GM23338 (cell line): ENCODE measurements around the gene ACTG1.

Experiments used
- CREB1 ChIP-seq: fragments of 250-450 bp; sonication (Bioruptor Pico); IDR thresholded peaks from 2 replicates; pipeline ENCODE4 v1.5.0; 2020; ENCODE audit warnings: low read depth, mild to moderate bottlenecking, moderate library complexity
- CTCF ChIP-seq, 2 experiments: fragments of 200-600 bp in 1 of 2; sonication (generic) in 1 of 2; conservative IDR thresholded peaks; 2 replicates each; pipeline versions ENCODE4 v1.5.1 to v1.6.1; 2016 to 2017; ENCODE audit warnings: antibody characterized with exemption in 2 of 2, low read depth in 2 of 2, mild to moderate bottlenecking in 2 of 2, moderate library complexity in 1 of 2
- ETS1 ChIP-seq: IDR thresholded peaks from 2 replicates; pipeline ENCODE4 v1.6.1; 2016; ENCODE audit warnings: antibody characterized with exemption
- EZH2 ChIP-seq: fragments of 200-600 bp; sonication (generic); IDR thresholded peaks from one replicate; pipeline ENCODE4 v1.8.0; 2017; ENCODE audit warnings: antibody characterized with exemption, mild to moderate bottlenecking, low read depth; ENCODE audit not compliant: unreplicated experiment
- EZH2phosphoT487 ChIP-seq: fragments of 200-600 bp; sonication (generic); IDR thresholded peaks from one replicate; pipeline ENCODE4 v1.8.1; 2018; ENCODE audit warnings: antibody characterized with exemption; ENCODE audit not compliant: unreplicated experiment
- JUNB ChIP-seq: IDR thresholded peaks from one replicate; pipeline ENCODE4 v1.6.1; 2016; ENCODE audit warnings: antibody characterized with exemption; ENCODE audit not compliant: unreplicated experiment
- NANOG ChIP-seq: IDR thresholded peaks from 2 replicates; pipeline ENCODE4 v1.6.1; 2016; ENCODE audit warnings: antibody characterized with exemption, borderline replicate concordance
- POLR2AphosphoS5 ChIP-seq: IDR thresholded peaks from 2 replicates; pipeline ENCODE4 v1.6.1; 2016; ENCODE audit warnings: antibody characterized with exemption, low read depth
- REST ChIP-seq: IDR thresholded peaks from one replicate; pipeline ENCODE4 v1.6.1; 2018; ENCODE audit warnings: antibody characterized with exemption; ENCODE audit not compliant: unreplicated experiment
- STAT1 ChIP-seq: IDR thresholded peaks from one replicate; pipeline ENCODE4 v1.6.1; 2016; ENCODE audit warnings: antibody characterized with exemption; ENCODE audit not compliant: unreplicated experiment
- ZNF114 ChIP-seq: fragments of 250-450 bp; sonication (Bioruptor Pico); IDR thresholded peaks from 2 replicates; pipeline ENCODE4 v1.5.0; 2020; ENCODE audit warnings: mild to moderate bottlenecking, moderate library complexity
- ZNF331 ChIP-seq: fragments of 250-450 bp; sonication (Bioruptor Pico); IDR thresholded peaks from 2 replicates; pipeline ENCODE4 v1.5.0; 2020; ENCODE audit warnings: low read depth, mild to moderate bottlenecking, moderate library complexity
- ZNF462 ChIP-seq: fragments of 250-450 bp; sonication (Bioruptor Pico); IDR thresholded peaks from 2 replicates; pipeline ENCODE4 v1.5.0; 2020; ENCODE audit warnings: mild to moderate bottlenecking, moderate library complexity

DNA sequence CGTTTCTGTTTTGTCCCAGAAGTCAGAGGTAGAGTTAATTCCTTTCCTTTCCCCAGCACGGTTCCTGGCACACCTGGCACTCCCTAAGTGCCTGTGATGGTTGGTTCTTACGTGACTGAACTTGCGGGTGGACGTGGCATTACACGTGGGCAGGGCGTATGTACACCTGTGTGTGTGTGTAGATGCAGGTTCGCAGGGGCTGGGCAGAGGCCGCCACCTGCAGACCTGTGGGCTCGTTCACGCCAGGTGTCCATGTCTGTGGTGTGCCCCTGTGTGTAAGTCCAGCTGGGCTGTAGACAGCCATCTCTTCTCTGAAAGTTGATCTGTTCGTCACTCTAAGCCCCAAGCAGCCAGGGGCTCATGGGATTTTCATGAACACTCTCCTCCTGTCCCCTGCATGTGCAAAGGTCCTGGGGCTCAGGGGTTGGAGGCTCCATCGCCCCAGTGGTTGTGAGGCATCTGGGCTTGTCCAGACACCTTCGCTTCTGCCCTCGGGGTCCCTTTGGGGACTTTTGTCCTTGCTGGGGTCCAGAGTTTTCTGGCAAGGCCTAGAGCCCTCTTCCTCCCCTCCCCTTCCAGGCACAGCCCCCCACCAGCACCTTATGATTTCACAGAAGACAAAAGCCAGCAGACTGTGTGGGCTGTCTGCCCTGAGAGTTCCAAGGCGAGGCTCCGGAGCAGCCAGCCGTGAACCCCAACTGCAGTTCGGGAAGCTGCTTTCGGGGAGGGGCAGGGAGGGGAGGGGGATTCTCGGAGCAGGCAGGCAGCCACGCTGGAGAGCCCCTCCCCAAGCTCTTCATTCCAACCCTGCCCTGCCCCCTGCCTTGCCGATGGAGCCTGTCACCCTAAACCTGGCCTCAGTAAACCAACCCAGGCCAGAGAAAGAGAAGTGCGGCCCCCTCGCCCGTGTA lies 10.1 kb upstream of the ACTG1 start:
- TF ChIP-seq EZH2 (no peak), CTCF (conservative IDR thresholded peaks at IDR 0.05; ENCODE audit: low read depth in 2 of 2) (peak; percentile 48 to 61), REST (no peak), ZNF331 (CRISPR knock-in tag) (no peak), CREB1 (CRISPR knock-in tag) (no peak), ZNF114 (CRISPR knock-in tag) (no peak), POLR2AphosphoS5 (no peak), EZH2phosphoT487 (no peak), ZNF462 (CRISPR knock-in tag) (no peak), JUNB (no peak), STAT1 (no peak), ETS1 (no peak), NANOG (no peak)
